Mesenchymal stem cell (in vitro differentiated cells and primary cell): ENCODE measurements around the gene PTPN20.

Source experiments
- DNase-seq: peaks from one replicate; pipeline ENCODE4 v3.0.0-alpha.2; 2013
- H2AFZ ChIP-seq: one replicate; pipeline ENCODE4 v1.6.1; 2013; ENCODE audit warnings: low read depth, mild to moderate bottlenecking, control low read depth, inconsistent platforms, low read length, moderate library complexity
- H2AK5ac ChIP-seq: 2 replicates; pipeline ENCODE4 v1.6.1; 2013; ENCODE audit warnings: low read length, moderate library complexity, mild to moderate bottlenecking, inconsistent platforms; ENCODE audit not compliant: severe bottlenecking
- H2BK120ac ChIP-seq: one replicate; pipeline ENCODE4 v1.6.1; 2013; ENCODE audit warnings: low read depth, mild to moderate bottlenecking, inconsistent platforms, low read length, moderate library complexity
- H2BK12ac ChIP-seq, 2 experiments: one replicate each; pipeline ENCODE4 v1.6.1; 2013; ENCODE audit warnings: inconsistent platforms in 2 of 2, low read length in 2 of 2, mild to moderate bottlenecking in 2 of 2, moderate library complexity in 2 of 2, control low read depth in 1 of 2
- H2BK15ac ChIP-seq: one replicate; pipeline ENCODE4 v1.6.1; 2013; ENCODE audit warnings: mild to moderate bottlenecking, low read depth, inconsistent platforms; ENCODE audit not compliant: poor library complexity, severe bottlenecking
- H2BK5ac ChIP-seq: 2 replicates; pipeline ENCODE4 v1.6.1; 2013; ENCODE audit warnings: low read depth, mild to moderate bottlenecking, low read length, control low read depth, inconsistent platforms; ENCODE audit not compliant: poor library complexity, severe bottlenecking
- H3K14ac ChIP-seq, 2 experiments: one replicate each; pipeline ENCODE4 v1.6.1; 2013; ENCODE audit warnings: inconsistent platforms in 2 of 2, low read length in 2 of 2, control low read depth in 1 of 2, mild to moderate bottlenecking in 1 of 2, moderate library complexity in 1 of 2
- H3K18ac ChIP-seq, 2 experiments: one replicate each; pipeline ENCODE4 v1.6.1; 2013; ENCODE audit warnings: inconsistent platforms in 2 of 2, low read length in 2 of 2, control low read depth in 1 of 2, low read depth in 1 of 2, mild to moderate bottlenecking in 1 of 2
- H3K23ac ChIP-seq, 2 experiments: one replicate each; pipeline ENCODE4 v1.6.1; 2013; ENCODE audit warnings: inconsistent platforms in 2 of 2, low read length in 2 of 2, mild to moderate bottlenecking in 2 of 2, moderate library complexity in 2 of 2, control low read depth in 1 of 2
- H3K27ac ChIP-seq: 2 replicates; pipeline ENCODE4 v1.5.1; 2013; ENCODE audit warnings: mild to moderate bottlenecking, moderate library complexity, low read length, control low read depth, inconsistent platforms; ENCODE audit not compliant: poor library complexity, severe bottlenecking
- H3K27me3 ChIP-seq, 2 experiments: 2 replicates each; pipeline versions ENCODE4 v1.6.1 to v1.7.0; 2013; ENCODE audit warnings: low read length in 2 of 2, mild to moderate bottlenecking in 2 of 2, moderate library complexity in 2 of 2, control low read depth in 1 of 2, inconsistent platforms in 1 of 2; ENCODE audit not compliant: control insufficient read depth in 1 of 2, insufficient read depth in 1 of 2
- H3K36me3 ChIP-seq, 2 experiments: 2 replicates each; pipeline versions ENCODE4 v1.6.1 to v1.7.0; 2013; ENCODE audit warnings: low read length in 2 of 2, control low read depth in 1 of 2, inconsistent platforms in 1 of 2, low read depth in 1 of 2, mild to moderate bottlenecking in 1 of 2; ENCODE audit not compliant: insufficient read depth in 2 of 2, control insufficient read depth in 1 of 2
- H3K4ac ChIP-seq, 2 experiments: one replicate each; pipeline ENCODE4 v1.6.1; 2013; ENCODE audit warnings: inconsistent platforms in 2 of 2, low read length in 2 of 2, mild to moderate bottlenecking in 2 of 2, moderate library complexity in 2 of 2, control low read depth in 1 of 2, low read depth in 1 of 2
- H3K4me1 ChIP-seq: 2 replicates; pipeline ENCODE4 v1.6.1; 2013; ENCODE audit warnings: low read depth, low read length, control low read depth; ENCODE audit not compliant: control insufficient read depth, insufficient read depth
- H3K4me2 ChIP-seq: 2 replicates; pipeline ENCODE4 v1.6.1; 2013; ENCODE audit warnings: low read length, mild to moderate bottlenecking, inconsistent platforms; ENCODE audit not compliant: poor library complexity, severe bottlenecking
- H3K4me3 ChIP-seq, 2 experiments: 2 replicates each; pipeline versions ENCODE4 v1.5.1 to v1.7.0; 2013; ENCODE audit warnings: low read length in 2 of 2, mild to moderate bottlenecking in 2 of 2, control low read depth in 1 of 2, low read depth in 1 of 2; ENCODE audit not compliant: insufficient read depth in 1 of 2
- H3K79me1 ChIP-seq: replicated peaks from 2 replicates; pipeline ENCODE4 v1.6.1; 2013; ENCODE audit warnings: mild to moderate bottlenecking, control low read depth, low read length, inconsistent platforms; ENCODE audit not compliant: poor library complexity, severe bottlenecking
- H3K9ac ChIP-seq: 2 replicates; pipeline ENCODE4 v1.7.0; 2013; ENCODE audit warnings: mild to moderate bottlenecking, low read length, moderate library complexity
- H3K9me3 ChIP-seq: 2 replicates; pipeline ENCODE4 v1.7.0; 2013; ENCODE audit warnings: mild to moderate bottlenecking, low read length; ENCODE audit not compliant: control insufficient read depth
- H4K8ac ChIP-seq: one replicate; pipeline ENCODE4 v1.6.1; 2013; ENCODE audit warnings: inconsistent platforms, mild to moderate bottlenecking, low read length, moderate library complexity
- H4K91ac ChIP-seq: one replicate; pipeline ENCODE4 v1.6.1; 2013; ENCODE audit warnings: mild to moderate bottlenecking, low read length, inconsistent platforms
- WGBS: methylation state at CpG from one replicate; pipeline ENCODE4 v1.1.7; 2013; ENCODE audit warnings: mixed read lengths; 5-methylcytosine and 5-hydroxymethylcytosine counted together

Gene PTPN20

GRCh38 chr10:47049056-47049851 is 138.0 kb downstream of the PTPN20 start:
- 83% methylated on average over 4 of the region's 6 CpGs for WGBS

GRCh38 chr10:47049906-47050305 is 138.7 kb downstream of the PTPN20 start:
- Histone ChIP-seq H3K9ac (no peak overlapping the region), H3K36me3 (no peaks in the 10 kb centered on the region), H2BK12ac (no peak overlapping the region), H3K18ac (no peak overlapping the region), H3K79me1 (no peaks in the 10 kb centered on the region), H2AK5ac (no peak overlapping the region), H2BK5ac (no peak overlapping the region), H3K4me2 (no peak overlapping the region), H3K14ac (no peak overlapping the region), H3K27me3 (peaks cover 0 to 11% of the 10 kb centered on the region in 2 experiments), H3K4ac (no peak overlapping the region), H2AFZ (no peak overlapping the region), H3K4me1 (no peaks in the 10 kb centered on the region), H3K4me3 (no peak overlapping the region), H3K27ac (no peak overlapping the region), H2BK15ac (no peak overlapping the region), H3K23ac (no peak overlapping the region), H2BK120ac (no peak overlapping the region), H4K91ac (no peak overlapping the region), H3K9me3 (no peaks in the 10 kb centered on the region), H4K8ac (no peak overlapping the region)
- 80% methylated on average over 6 of the region's 6 CpGs for WGBS
- no peak for DNase-seq

More at GRCh38 chr10:47049056-47049851, 138.0 kb downstream of the PTPN20 start:
- Histone ChIP-seq H3K18ac (no peak overlapping the region), H2AK5ac (no peak overlapping the region), H3K9ac (no peak overlapping the region), H4K91ac (no peak overlapping the region), H3K4me2 (no peak overlapping the region), H3K14ac (no peak overlapping the region), H2BK120ac (no peak overlapping the region), H3K4me3 (no peak overlapping the region), H2AFZ (no peak overlapping the region), H3K4ac (no peak overlapping the region), H2BK15ac (no peak overlapping the region), H3K79me1 (no peaks in the 10 kb centered on the region), H3K36me3 (no peaks in the 10 kb centered on the region), H4K8ac (no peak overlapping the region), H2BK12ac (no peak overlapping the region), H3K9me3 (no peaks in the 10 kb centered on the region), H2BK5ac (no peak overlapping the region), H3K23ac (no peak overlapping the region), H3K27ac (no peak overlapping the region), H3K27me3 (peaks cover 0 to 11% of the 10 kb centered on the region in 2 experiments), H3K4me1 (no peaks in the 10 kb centered on the region)
- DNase-seq = no peak

- Histone ChIP-seq H3K27ac (no peak overlapping the region), H3K23ac (no peak overlapping the region), H4K8ac (no peak overlapping the region), H3K27me3 (peaks cover 0 to 9% of the 10 kb centered on the region in 2 experiments), H3K79me1 (no peaks in the 10 kb centered on the region), H3K4me1 (no peaks in the 10 kb centered on the region), H2BK12ac (no peak overlapping the region), H3K18ac (no peak overlapping the region), H3K36me3 (no peaks in the 10 kb centered on the region), H2BK5ac (no peak overlapping the region), H3K4ac (no peak overlapping the region), H4K91ac (no peak overlapping the region), H2BK15ac (no peak overlapping the region), H2AFZ (no peak overlapping the region), H3K14ac (no peak overlapping the region), H3K9me3 (no peaks in the 10 kb centered on the region), H3K9ac (no peak overlapping the region), H3K4me3 (no peak overlapping the region), H2BK120ac (no peak overlapping the region), H3K4me2 (no peak overlapping the region), H2AK5ac (no peak overlapping the region)
- WGBS = 88% methylated on average over 16 of the region's 16 CpGs
- no peak for DNase-seq
Observed at GRCh38 chr10:47050618-47051455, 139.6 kb downstream of the PTPN20 start.

GRCh38 chr10:47051741-47052238 is 140.6 kb downstream of the PTPN20 start:
- Histone ChIP-seq H3K27ac (no peak overlapping the region), H3K14ac (no peak overlapping the region), H2AFZ (no peak overlapping the region), H2BK5ac (no peak overlapping the region), H2BK12ac (no peak overlapping the region), H3K4me1 (no peaks in the 10 kb centered on the region), H2AK5ac (no peak overlapping the region), H3K4me2 (no peak overlapping the region), H3K4me3 (no peak overlapping the region), H3K18ac (no peak overlapping the region), H3K27me3 (peaks cover 0 to 10% of the 10 kb centered on the region in 2 experiments), H3K79me1 (no peaks in the 10 kb centered on the region), H3K23ac (no peak overlapping the region), H3K9ac (no peak overlapping the region), H3K9me3 (no peaks in the 10 kb centered on the region), H4K91ac (no peak overlapping the region), H3K36me3 (no peaks in the 10 kb centered on the region), H3K4ac (no peak overlapping the region), H2BK120ac (no peak overlapping the region), H2BK15ac (no peak overlapping the region), H4K8ac (no peak overlapping the region)
- WGBS = 84% methylated on average over 5 of the region's 5 CpGs
- DNase-seq = no peak
